Brain microvascular endothelial cell (primary cell): ENCODE data around the gene EFHC1.

Source experiments
- DNase-seq: peaks from one replicate; pipeline ENCODE4 v3.0.0-alpha.2; 2020
- H3K27ac ChIP-seq: fragments of 250-450 bp; sonication (Bioruptor Pico); 2 replicates; pipeline ENCODE4 v1.5.1; 2020; ENCODE audit warnings: mild to moderate bottlenecking, moderate library complexity
- H3K27me3 ChIP-seq: fragments of 250-450 bp; sonication (Bioruptor Pico); replicated peaks from 2 replicates; pipeline ENCODE4 v1.5.1; 2020; ENCODE audit warnings: mild to moderate bottlenecking
- H3K36me3 ChIP-seq: fragments of 250-450 bp; sonication (Bioruptor Pico); replicated peaks from 2 replicates; pipeline ENCODE4 v1.5.1; 2020; ENCODE audit warnings: mild to moderate bottlenecking
- H3K4me3 ChIP-seq: 2 replicates; pipeline ENCODE4 v1.5.1; 2011; ENCODE audit warnings: low read depth, mild to moderate bottlenecking, control low read depth, low read length, moderate library complexity
- in situ Hi-C: cut with HindIII; loops from 2 replicates; pipeline ENCODE4 v1.10.0; 2017; ENCODE audit warnings: low sequenced_read_pairs, low pct_ligation_motif_present
- TF ChIP-seq, protein P1 (sequence below): IDR thresholded peaks from 2 replicates; pipeline ENCODE4 v1.5.1; 2011; ENCODE audit warnings: low read depth, mild to moderate bottlenecking, moderate library complexity, low read length, control low read depth, inconsistent platforms; ENCODE audit errors: missing control alignments

EFHC1 gene

DNA sequence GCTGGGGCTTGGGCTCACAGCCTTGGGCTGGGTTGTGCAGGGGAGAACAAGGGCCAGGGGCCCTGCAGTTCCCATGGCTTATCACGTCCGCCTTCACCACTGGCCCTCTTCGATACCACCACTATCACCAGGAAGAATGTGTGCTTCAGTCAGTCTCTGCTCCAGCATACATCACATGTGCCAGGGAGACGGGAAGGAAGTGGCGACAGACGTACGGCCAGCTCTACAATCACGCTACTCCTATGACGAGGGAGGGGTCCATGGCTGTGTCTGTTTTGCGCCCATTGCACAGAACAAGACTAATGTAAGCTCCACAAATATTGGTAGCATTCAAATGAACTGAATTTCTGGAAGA lies 84.6 kb downstream of the EFHC1 start:
- Histone ChIP-seq H3K27me3 (no peaks in the 10 kb centered on the region), H3K4me3 (no peak overlapping the region), H3K36me3 (peaks cover 94% of the 10 kb centered on the region), H3K27ac (peak overlapping the region; percentile 68)
- DNase-seq = no peak
- in situ Hi-C loops = no loop called here
- TF ChIP-seq, protein P1, sequence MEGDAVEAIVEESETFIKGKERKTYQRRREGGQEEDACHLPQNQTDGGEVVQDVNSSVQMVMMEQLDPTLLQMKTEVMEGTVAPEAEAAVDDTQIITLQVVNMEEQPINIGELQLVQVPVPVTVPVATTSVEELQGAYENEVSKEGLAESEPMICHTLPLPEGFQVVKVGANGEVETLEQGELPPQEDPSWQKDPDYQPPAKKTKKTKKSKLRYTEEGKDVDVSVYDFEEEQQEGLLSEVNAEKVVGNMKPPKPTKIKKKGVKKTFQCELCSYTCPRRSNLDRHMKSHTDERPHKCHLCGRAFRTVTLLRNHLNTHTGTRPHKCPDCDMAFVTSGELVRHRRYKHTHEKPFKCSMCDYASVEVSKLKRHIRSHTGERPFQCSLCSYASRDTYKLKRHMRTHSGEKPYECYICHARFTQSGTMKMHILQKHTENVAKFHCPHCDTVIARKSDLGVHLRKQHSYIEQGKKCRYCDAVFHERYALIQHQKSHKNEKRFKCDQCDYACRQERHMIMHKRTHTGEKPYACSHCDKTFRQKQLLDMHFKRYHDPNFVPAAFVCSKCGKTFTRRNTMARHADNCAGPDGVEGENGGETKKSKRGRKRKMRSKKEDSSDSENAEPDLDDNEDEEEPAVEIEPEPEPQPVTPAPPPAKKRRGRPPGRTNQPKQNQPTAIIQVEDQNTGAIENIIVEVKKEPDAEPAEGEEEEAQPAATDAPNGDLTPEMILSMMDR = no peak

DNA sequence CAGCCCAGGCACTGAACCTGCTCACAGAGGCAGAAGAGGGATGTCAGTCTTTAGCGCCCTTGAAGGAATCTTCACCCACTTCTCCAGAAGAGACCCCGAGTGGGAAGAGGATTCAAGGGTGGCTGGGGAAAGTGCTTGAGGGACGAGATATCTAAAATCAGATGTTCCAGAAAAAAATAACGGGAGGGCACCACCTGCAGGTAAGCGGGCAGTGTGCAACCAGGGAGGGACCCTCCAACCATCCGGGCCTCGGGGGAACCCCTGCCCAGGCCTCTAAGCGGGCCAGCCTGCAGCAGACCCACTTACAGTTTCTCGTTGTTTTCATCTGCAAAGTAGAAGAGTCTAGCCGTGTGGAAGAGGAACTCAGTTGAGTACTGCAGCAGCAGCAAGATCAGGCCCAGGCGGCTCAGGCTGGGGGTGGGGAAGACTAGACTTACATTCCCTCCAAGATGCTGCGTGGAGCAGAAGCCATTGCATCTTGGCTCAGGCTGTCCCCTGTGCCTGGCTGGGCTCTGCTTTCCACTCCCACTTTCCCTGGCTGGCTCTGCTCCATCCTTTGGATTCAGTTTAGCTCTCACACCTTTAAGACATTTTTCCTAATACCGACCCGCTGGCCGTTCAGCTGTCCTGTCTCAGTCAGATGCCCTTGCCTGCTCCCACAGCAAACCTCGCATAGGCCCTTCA lies 85.7 kb downstream of the EFHC1 start:
- DNase-seq = no peak
- H3K27me3 ChIP-seq = no peaks in the 10 kb centered on the region
- H3K27ac ChIP-seq = no peak overlapping the region
- TF ChIP-seq, protein P1 = no peak
- in situ Hi-C loops = no loop called here
- H3K36me3 ChIP-seq = peaks cover 95% of the 10 kb centered on the region
- no peak overlapping the region for H3K4me3 ChIP-seq

DNA sequence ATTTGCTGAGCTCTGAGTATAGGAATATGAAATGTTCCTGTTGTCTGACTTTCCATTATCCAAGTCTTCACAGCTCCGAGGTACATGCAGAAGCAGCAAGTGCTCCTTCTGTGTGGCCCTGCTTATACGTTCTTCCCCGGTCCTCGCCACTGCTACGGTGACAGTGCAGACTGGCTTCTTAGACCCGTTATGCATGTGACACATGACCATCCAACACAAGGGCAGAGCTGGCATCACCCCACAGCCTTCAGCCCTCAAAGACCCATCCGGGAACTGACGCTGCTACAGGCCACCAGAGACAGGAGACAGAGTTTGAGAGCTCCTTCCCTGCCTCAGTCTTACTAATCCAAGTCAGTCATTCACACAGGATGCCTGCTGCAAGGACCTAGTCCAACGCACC lies 86.3 kb downstream of the EFHC1 start:
- TF ChIP-seq, protein P1 = no peak
- H3K27ac ChIP-seq = no peak overlapping the region
- in situ Hi-C loops = no loop called here
- DNase-seq = no peak
- H3K4me3 ChIP-seq = no peak overlapping the region
- H3K36me3 ChIP-seq = peaks cover 95% of the 10 kb centered on the region
- H3K27me3 ChIP-seq = no peaks in the 10 kb centered on the region

DNA sequence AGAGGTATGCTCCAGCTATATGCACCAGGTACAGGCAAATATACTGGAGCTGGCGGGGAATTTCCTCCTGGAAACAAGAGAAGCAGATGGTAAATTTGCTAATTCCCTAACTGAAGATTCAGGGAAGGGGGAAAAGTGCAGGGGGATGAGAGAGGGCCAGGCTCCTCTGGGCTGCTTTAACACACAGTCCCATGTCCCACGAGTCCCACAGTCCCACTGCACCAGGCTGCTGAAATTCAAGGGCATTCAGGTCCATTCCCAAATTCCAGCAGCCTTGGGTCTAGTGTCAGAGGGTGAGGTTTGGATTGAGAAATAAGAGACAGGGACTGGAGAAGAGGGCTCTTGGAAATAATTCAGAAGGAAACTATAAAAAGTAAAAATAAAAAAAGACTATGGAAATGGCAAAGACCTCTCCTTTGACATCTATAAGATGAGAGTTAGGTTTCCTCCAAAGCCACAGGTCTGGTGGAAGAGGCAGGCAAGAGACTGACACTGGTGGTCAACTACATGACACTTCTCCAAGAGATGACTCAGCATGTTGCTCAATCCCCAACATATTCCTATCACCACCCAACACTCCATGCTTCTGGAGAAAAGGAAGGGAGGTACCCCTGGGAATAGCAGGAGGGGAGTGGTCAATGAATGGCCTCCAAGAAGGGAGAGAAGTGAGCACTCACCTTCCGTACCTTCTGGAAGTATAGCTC lies 87.6 kb downstream of the EFHC1 start:
- in situ Hi-C loops = no loop called here
- Histone ChIP-seq H3K4me3 (no peak overlapping the region), H3K27ac (peak overlapping the region; percentile 25), H3K27me3 (no peaks in the 10 kb centered on the region), H3K36me3 (peaks cover 90% of the 10 kb centered on the region)
- TF ChIP-seq, protein P1 = no peak
- DNase-seq = peak; percentile 64

DNA sequence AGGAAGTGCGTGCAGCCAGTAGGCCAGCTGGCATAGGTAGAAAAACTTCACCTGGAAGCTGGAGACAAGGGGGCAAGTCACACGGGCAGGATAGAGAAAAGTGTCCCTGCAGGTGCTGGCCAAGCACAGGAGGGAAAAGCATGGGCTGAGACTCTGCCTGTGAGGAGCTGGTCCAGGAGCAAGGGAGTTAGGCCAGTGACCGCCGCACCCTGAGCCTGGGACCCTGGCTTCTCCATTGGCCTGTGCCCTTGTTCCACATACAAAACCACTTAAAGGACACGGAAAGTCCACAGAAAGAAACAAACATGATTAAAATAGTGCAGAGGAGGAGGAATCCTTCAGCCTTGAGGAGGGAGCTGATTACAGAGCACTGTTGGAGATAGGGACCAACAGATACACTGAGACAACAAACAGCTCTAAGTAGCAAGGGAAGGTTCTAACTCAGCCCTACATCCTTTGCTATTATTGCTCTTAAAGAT lies 88.2 kb downstream of the EFHC1 start:
- Histone ChIP-seq H3K36me3 (peaks cover 91% of the 10 kb centered on the region), H3K4me3 (no peak overlapping the region), H3K27ac (peak overlapping the region; percentile 25), H3K27me3 (no peaks in the 10 kb centered on the region)
- TF ChIP-seq, protein P1 = no peak
- in situ Hi-C loops = no loop called here
- DNase-seq = no peak
